MM.1S (cell line): ENCODE results near the gene BAIAP3.
A peak's percentile ranks its signal among the peaks of the same experiment; 100 is the strongest.

Experiments
- DNase-seq: peaks from one replicate; pipeline ENCODE4 v3.0.0-alpha.2; 2015
- H2AFZ ChIP-seq: fragments of 300-600 bp; sonication (generic); 2 replicates; pipeline ENCODE4 v1.6.0; 2016; ENCODE audit warnings: antibody characterized with exemption, low read length
- H3F3A ChIP-seq: fragments of 300-600 bp; sonication (generic); 2 replicates; pipeline ENCODE4 v1.6.1; 2016; ENCODE audit warnings: mild to moderate bottlenecking, antibody characterized with exemption, low read length, moderate library complexity, mixed read lengths; ENCODE audit not compliant: insufficient read depth
- H3K27ac ChIP-seq: fragments of 300-600 bp; sonication (generic); 2 replicates; pipeline ENCODE4 v1.5.1; 2016; ENCODE audit warnings: mild to moderate bottlenecking, low read length
- H3K27me3 ChIP-seq: fragments of 300-600 bp; sonication (generic); replicated peaks from 2 replicates; pipeline ENCODE4 v1.6.0; 2016; ENCODE audit warnings: low read length; ENCODE audit not compliant: insufficient read depth
- H3K36me3 ChIP-seq: fragments of 300-600 bp; sonication (generic); replicated peaks from 2 replicates; pipeline ENCODE4 v1.6.1; 2016; ENCODE audit warnings: mild to moderate bottlenecking, low read length, mixed read lengths; ENCODE audit not compliant: insufficient read depth
- H3K4me1 ChIP-seq: fragments of 300-600 bp; sonication (generic); 2 replicates; pipeline ENCODE4 v1.6.1; 2016; ENCODE audit warnings: low read length, mixed read lengths
- H3K4me2 ChIP-seq: fragments of 300-600 bp; sonication (generic); 2 replicates; pipeline ENCODE4 v1.6.0; 2016; ENCODE audit warnings: low read depth, low read length
- H3K4me3 ChIP-seq: fragments of 300-600 bp; sonication (generic); 2 replicates; pipeline ENCODE4 v1.5.1; 2016; ENCODE audit warnings: low read length, mixed read lengths
- H3K79me2 ChIP-seq: fragments of 300-600 bp; sonication (generic); 2 replicates; pipeline ENCODE4 v1.6.1; 2016; ENCODE audit warnings: mixed run types, low read length, mixed read lengths
- H3K9ac ChIP-seq: fragments of 300-600 bp; sonication (generic); 2 replicates; pipeline ENCODE4 v1.6.1; 2016; ENCODE audit warnings: low read length, mixed read lengths
- H3K9me2 ChIP-seq: fragments of 300-600 bp; sonication (generic); replicated peaks from 2 replicates; pipeline ENCODE4 v1.6.1; 2016; ENCODE audit warnings: mild to moderate bottlenecking, low read length, mixed read lengths; ENCODE audit not compliant: insufficient read depth
- H3K9me3 ChIP-seq: fragments of 300-600 bp; sonication (generic); replicated peaks from 2 replicates; pipeline ENCODE4 v1.6.1; 2016; ENCODE audit warnings: mild to moderate bottlenecking, low read length, mixed read lengths; ENCODE audit not compliant: insufficient read depth
- H4K20me1 ChIP-seq: fragments of 300-600 bp; sonication (generic); 2 replicates; pipeline ENCODE4 v1.6.1; 2016; ENCODE audit warnings: mild to moderate bottlenecking, low read length, moderate library complexity, mixed read lengths; ENCODE audit not compliant: insufficient read depth
- CTCF ChIP-seq: fragments of 300-600 bp; sonication (generic); IDR thresholded peaks from 2 replicates; pipeline ENCODE4 v1.5.1; 2016; ENCODE audit warnings: antibody characterized with exemption, low read length, mixed read lengths
- EZH2 ChIP-seq: fragments of 300-600 bp; sonication (generic); optimal IDR thresholded peaks from 2 replicates; pipeline ENCODE3; 2017; ENCODE audit warnings: low read depth, mild to moderate bottlenecking, antibody characterized with exemption, low read length, mixed read lengths
- EZH2phosphoT487 ChIP-seq: fragments of 300-600 bp; sonication (generic); IDR thresholded peaks from 2 replicates; pipeline ENCODE4 v1.6.1; 2018; ENCODE audit warnings: antibody characterized with exemption, low read length

Gene BAIAP3

DNA sequence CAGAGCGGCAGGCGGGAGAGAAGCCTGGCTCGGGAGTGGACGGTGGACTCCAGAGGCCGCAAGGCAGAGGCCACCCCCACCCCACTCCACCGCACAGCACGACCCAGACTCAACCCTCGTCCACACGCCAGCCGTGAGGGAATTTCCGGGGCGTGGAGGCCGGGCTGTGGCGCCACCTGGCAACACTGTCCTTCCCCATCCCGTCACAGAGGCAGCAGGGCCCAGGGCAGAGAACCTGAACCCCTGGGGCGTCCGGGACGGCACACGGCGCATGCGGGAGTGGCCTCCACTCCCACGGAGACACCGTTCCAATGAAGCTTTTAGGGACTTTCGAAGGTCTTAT lies 41.8 kb downstream of the BAIAP3 start:
- H3K27me3 ChIP-seq, result no peaks in the 10 kb centered on the region
- no peaks in the 10 kb centered on the region for H3K9me2 ChIP-seq
- DNase-seq, result no peak
- peaks cover 62% of the 10 kb centered on the region for H3K79me2 ChIP-seq
- no peaks in the 10 kb centered on the region for H4K20me1 ChIP-seq
- H3K4me3 ChIP-seq, result no peak overlapping the region
- H3K27ac ChIP-seq, result no peak overlapping the region
- H3K9me3 ChIP-seq, result no peaks in the 10 kb centered on the region
- peaks cover 2% of the 10 kb centered on the region; the same call in 1 of the 2 replicates for H3F3A ChIP-seq
- H3K9ac ChIP-seq, result no peak overlapping the region
- no peak for TF ChIP-seq EZH2phosphoT487
- TF ChIP-seq EZH2, result no peak
- no peak for TF ChIP-seq CTCF
- H3K36me3 ChIP-seq, result no peaks in the 10 kb centered on the region
- H2AFZ ChIP-seq, result no peak overlapping the region
- H3K4me2 ChIP-seq, result no peak overlapping the region
- H3K4me1 ChIP-seq, result no peaks in the 10 kb centered on the region

DNA sequence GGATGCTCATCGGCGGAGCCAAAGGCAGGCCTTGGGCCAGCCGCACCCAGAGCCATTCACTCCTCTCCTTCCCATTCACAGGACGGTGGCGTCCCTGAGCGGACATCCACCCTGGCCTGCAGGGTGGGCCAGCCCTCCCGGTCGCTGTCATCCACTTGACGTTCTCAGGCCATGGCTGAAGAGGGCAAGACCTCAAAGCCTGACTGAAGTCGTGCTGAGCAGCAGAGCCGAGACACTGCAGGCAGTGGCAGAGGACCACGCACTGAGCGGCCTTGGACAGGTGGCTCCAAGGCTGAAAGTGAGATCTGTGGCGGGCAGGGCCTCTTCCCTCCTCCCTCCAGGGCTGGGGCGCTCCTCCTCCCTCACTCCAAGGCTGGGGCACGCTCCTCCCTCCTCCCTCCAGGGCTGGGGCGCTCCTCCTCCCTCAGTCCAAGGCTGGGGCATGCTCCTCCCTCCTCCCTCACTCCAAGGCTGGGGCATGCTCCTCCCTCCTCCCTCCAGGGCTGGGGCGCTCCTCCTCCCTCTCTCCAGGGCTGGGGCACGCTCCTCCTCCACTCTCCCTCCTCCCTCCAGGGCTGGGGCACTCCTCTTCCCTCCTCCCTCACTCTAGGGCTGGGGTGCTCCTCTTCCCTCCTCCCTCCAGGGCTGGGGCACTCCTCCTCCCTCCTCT lies 42.4 kb downstream of the BAIAP3 start:
- H3K9me3 ChIP-seq, result no peaks in the 10 kb centered on the region
- H3K4me2 ChIP-seq, result no peak overlapping the region
- no peaks in the 10 kb centered on the region for H3K9me2 ChIP-seq
- H3K36me3 ChIP-seq, result no peaks in the 10 kb centered on the region
- H3K79me2 ChIP-seq, result peaks cover 62% of the 10 kb centered on the region
- H4K20me1 ChIP-seq, result no peaks in the 10 kb centered on the region
- H3K27ac ChIP-seq, result no peak overlapping the region
- TF ChIP-seq EZH2phosphoT487 (no peak), EZH2 (no peak), CTCF (no peak)
- H3K9ac ChIP-seq, result no peak overlapping the region
- H3K27me3 ChIP-seq, result no peaks in the 10 kb centered on the region
- no peak overlapping the region for H3K4me3 ChIP-seq
- no peak overlapping the region for H2AFZ ChIP-seq
- H3F3A ChIP-seq, result peaks cover 4% of the 10 kb centered on the region; the same call in 1 of the 2 replicates
- DNase-seq, result no peak
- no peaks in the 10 kb centered on the region for H3K4me1 ChIP-seq

DNA sequence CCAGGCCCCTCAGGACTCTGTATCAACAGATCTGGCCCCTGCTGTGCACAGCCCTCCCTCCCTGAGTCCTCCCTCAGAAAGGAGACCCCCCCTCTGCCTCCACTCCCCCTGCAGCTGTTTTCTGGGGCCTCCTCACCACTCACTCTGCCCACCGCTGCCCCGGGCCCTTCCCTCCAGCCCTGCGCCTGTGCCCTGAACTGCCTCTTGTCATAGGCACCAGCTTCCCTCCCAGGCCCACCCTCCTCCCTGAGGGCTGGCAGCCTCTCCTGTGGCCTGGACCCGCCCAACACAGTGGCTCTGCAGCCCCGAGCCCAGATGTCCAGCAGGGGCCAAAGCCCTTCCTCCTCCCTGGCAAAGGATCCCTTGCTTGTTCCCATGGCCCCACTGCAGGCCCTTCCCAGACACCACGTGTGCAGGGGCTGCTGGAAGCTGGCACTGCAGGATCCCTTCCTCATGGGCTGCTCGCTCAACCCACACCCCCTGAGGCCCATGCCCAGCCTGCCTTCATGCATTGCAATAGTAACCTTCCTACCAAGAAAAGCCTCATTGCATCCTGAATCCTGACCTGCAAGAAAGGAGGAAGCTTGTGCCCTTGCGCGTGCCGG lies 44.1 kb downstream of the BAIAP3 start:
- H3K27me3 ChIP-seq, result no peaks in the 10 kb centered on the region
- peaks cover 4% of the 10 kb centered on the region; the same call in 1 of the 2 replicates for H3F3A ChIP-seq
- no peak overlapping the region for H3K27ac ChIP-seq
- H3K4me1 ChIP-seq, result no peaks in the 10 kb centered on the region
- DNase-seq, result no peak
- no peak overlapping the region for H3K9ac ChIP-seq
- H3K4me3 ChIP-seq, result no peak overlapping the region
- peak overlapping the region; percentile 92; the same call in 1 of the 2 replicates for H3K4me2 ChIP-seq
- H3K9me2 ChIP-seq, result no peaks in the 10 kb centered on the region
- TF ChIP-seq EZH2 (no peak), CTCF (no peak)
- no peaks in the 10 kb centered on the region for H4K20me1 ChIP-seq
- H2AFZ ChIP-seq, result no peak overlapping the region
- H3K79me2 ChIP-seq, result peaks cover 54% of the 10 kb centered on the region
- no peaks in the 10 kb centered on the region for H3K36me3 ChIP-seq
- no peaks in the 10 kb centered on the region for H3K9me3 ChIP-seq
